Activated CD4-positive, alpha-beta T cell treated with anti-CD3 and anti-CD28 coated beads for 1 hour (primary cell): Measurements from ENCODE around the gene SUN5.

Experiments used
- DNase-seq: peaks from one replicate; pipeline ENCODE4 v3.0.0-alpha.2; 2020

SUN5 gene

DNA sequence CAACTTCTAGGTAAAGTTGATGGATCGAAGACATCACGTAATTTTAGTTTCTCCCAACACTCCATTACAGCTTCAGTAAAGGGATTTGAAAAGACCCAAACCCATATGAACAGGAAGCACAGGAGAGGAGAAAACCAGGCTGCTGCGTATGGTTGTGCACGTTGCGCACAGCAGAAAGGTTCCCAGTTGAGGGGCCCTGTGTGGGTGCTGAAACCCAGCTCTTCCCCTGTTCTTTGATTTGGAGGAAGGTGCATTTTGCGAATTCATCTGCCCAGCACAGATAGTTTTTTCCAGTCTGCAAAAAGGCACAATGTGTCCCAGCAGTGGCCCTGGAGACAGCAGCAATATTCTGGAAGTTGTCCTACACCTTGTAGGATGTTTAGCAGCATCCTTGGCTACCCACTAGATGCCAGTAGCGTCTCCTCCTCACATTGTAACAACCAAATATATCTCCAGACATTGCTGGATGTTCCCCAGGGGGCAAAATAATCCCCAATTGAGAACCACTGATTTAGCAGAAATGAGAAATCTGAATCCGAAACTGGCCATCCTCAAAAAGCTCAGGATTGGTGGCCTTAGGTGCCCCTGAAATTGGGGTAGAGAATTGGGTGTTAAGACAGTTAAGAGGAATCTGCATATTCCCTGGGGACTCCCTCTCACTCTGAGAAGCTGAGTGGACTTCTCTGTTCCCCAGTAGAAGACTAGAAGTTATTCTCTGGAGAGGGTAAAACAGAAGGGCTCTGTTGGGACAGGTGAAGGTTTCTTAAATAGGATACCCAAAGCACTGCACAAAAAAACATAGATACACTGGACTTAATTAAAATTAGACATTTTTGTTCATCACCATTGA is 12.2 kb downstream of the SUN5 start:
- DNase-seq = no peak

DNA sequence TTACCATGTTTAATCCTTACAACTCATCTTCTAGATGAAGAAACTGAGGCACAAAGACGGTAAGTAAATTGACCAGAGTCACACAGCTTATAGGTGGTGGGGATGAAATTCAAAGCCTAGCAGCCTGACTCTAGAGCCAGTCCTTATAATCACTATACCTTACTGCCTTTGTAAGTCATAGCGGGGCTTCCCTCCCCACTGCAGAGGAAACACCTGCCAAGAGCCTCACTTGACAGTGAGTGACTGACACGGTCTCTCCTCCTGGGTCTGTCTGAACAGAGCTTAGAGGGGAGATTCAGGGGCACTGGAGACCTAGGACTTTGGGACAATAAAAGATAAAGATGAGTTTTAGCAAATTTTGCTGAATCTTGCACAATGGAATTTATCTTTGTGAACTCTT is 12.8 kb downstream of the SUN5 start:
- no peak for DNase-seq

DNA sequence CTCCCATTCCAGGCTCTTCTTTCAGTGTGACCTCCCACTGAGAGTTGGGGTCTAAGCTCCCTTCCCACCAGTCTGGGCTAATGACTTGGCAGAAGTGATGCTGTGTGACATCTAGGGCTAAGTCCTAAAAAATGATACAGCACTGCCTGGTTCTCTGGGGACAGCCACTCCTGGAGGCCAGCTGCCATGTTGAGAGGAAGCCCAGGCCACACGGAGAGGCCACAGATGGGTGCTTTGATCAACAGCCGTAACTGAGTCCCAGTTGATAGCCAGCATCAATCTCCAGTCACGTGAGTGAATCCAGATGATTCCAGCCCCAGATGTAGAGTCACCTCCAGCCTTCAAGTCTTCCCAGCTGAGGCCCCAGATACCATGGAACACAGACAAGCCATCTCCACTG is 13.8 kb downstream of the SUN5 start:
- DNase-seq = no peak

DNA sequence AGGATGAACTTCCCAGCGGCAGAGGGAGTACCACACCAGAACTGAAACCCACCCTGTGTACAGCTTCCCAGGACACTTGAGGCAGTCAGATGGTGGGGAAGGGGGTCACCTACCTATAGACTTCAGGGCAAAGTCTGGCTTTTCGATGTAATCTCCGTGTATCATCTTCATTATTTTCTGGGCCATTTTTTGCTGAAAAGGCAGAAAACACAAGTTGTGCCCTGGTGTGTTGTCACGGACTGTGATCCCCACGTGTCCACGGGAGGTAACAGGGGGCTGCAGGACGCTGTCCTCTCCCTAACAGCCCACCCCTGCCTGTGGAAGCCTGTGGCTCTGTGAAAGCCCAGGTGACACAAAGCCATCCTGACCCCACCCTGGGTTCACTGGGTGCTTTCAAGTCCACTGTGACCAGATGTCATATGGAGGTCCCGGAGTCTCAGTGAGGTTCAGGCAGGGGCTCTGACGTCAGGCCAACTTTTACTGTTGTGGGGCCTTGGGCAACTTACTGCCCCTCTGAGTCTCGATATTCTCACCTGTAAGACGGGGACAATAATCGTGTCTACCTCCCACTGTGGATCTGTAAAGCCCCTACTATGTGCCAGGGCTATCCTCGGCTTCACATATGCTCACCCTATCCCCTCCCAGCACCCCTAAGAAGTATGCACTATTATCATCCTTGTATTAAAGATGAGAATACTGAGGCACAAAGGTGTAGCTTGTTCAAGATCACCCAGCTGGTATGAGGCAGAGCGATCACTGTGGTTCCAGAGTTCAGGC is 14.5 kb downstream of the SUN5 start:
- no peak for DNase-seq

DNA sequence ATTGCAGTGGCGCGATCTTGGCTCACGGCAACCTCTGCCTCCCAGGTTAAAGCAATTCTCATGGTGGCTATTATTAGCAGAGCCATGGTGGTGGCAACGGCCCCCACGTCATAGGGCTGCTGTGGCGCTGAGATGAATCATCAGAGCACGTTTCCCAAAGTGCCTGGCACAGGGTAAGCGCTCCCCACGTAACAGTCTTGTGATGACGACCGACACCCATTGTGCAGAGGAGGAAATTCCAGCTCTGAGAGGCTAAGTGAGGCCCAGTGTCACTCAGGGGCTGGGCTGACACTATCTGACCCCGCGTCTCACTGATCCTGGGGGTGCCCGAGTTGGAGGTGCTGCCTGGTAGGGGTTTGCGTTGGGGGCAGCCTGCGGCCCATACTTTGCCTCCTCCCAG is 16.2 kb downstream of the SUN5 start:
- DNase-seq = no peak

DNA sequence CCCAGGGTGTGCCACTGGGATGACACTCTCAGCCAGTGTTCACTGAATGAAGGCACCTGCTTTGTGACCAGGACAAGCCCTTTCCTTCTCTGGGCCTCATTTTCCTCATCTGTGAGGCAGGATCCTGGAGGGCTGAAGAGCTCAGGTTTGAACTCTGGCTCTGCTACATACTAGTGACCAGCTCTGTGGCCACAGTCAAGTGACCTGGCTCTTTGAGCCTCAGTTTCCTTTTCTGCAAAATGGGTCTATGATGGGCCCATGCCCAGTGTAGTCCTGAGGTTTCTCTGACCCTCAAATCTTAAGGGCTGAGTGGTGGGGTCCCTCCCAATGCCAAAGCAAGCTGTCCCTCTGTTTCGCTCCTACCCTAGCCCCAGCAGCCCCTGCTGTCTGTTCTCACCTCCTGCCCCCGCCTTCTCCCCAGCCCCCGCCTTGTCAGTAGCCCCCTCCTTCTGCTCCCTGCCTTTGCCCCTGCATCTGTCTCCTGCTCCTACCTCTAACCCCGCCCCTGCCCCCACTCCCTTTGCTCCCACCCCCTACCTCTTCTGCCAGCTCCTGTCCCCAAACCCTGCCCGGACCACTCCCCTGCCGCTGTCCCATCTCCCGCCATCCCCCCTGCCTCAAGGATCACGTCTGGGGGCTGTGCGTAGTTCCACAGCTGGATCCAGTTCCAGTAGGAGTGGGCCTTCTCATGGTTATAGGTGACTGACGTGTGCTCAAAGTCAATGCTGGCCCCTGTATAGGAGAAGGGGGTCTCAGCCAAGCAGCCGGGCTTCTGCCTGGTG is 17.0 kb downstream of the SUN5 start:
- no peak for DNase-seq

DNA sequence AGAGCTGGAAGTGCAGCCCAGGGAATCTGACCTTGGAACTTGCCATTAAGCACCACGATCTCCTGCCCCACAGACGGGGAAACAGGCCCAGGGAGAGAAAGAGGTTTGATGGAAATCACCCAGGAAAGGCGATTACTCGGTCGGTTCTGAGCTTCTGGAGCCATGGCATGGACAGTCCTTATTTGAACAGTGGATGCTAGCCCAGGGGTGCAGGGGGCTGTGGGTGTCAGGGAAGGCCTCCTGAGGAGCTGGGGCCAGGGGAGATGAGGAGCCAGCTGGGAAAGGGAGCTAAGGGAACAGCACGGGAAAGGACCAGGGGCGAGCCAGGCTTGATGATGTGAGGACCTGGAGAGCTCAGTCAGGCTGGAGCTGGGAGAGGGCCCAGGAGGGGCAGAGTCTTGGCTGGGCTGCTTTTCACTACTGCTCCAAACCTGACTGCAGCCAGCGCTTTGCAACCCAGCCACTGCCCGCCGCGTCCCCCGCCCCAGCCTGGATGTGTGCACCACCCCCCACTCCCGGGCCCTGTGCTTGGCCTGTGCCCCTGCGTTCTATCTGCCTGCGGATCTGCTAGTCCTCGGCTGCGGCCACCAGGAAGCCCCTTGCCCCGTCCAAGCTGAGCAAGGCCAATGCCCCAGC is 17.8 kb downstream of the SUN5 start:
- no peak for DNase-seq

DNA sequence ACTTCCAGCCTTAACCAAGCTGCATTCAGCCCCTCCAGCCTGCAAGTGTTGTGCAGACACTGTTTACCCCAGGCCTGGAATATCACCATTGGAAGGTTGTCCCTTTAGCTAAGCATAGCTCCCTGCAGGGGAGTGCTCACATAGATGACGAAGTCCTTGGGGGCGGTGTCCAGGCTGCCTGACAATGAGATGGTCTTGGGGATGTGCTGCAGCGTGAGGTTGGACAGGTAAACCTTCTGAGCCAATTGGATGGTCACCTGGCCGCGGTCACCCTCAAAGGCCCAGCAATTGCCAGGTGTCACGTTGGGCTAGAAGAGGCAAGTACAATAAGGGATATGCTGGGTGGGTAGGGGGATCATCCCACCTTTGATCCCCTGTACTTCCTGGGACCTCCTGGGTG is 18.6 kb downstream of the SUN5 start:
- no peak for DNase-seq

DNA sequence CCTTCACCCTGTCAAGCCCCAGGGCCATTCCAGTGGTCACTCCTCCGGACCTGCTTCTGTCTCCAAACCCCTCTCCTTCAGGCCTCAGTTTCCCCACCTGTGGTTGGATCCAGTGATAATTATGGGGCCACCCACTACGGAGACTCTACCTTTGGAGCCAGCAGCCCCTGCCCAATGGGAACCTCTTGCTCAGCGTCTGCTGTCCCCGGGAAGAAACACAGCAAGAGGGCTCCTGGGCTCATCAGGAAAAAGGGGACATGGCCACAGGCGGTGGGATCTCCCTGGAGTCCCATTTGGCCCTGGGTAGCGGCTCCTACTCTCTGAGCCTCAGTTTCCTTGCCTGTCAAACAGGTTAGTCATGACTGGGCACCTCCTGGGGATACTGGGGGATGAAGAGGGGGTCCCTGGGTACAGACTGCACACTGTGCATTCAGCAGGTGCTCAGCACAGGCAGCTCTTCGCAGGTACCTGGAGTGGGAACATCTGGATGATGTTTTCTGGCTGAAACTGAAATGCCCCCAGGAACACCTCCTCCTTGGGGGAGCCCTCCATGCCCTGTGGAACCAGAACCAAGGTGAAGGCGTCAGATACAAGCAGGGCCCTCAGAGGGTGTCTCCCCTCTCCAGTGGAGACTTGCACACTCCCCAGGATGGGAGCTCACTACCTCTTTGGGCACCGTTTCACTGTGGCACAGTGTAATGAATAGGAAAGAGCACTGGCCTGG is 19.4 kb downstream of the SUN5 start:
- DNase-seq = no peak

DNA sequence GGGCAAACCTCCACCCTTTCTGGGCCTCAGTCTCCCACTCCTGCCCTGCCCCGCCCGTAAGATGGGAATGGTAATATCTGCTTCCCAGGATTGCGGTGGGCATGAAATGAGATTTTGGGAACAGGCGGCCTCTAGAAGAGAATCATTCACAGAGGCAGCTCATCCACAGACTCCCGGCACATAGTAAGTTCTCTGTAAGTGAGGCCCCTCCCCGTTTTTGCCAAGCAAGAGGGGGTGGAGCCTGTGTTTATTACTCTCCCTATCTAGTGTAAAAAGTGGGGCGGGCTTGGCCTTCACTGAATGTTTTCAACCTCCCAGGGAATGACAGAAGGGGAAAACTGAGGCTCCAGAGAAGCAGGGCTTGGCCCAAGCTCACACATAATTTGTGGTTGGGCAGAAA is 20.0 kb downstream of the SUN5 start:
- no peak for DNase-seq

DNA sequence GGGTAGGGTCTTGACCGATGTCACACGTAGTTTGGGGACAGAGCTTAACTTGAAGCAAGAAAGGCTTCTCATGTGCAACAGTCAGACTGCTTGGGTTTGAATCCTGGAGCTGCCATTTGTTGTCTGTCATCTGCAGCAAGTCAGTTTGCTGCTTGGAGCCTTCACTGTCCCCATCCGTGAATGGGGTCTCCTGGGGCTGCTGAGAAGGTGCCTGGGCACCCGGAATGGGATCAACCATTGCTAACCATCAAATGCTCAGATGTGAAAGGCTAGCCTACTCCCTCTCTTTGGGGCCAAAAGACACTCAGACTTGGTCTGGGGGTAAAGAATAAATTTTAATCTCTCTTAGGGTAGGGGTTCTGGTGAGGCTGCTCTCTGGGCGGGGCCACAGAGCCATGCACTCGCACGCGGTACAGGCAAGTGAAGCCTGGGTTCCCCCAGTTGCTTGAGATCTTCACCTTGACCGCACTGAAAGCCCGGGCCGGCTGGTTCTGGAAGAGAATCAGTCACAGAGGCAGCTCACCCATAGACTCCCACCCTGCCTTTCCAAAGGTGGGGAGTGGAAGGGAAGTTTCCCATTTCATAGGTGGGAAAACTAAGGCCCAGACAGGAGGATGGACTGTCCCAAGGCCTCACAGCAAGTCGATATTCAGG is 20.6 kb downstream of the SUN5 start:
- DNase-seq = no peak

DNA sequence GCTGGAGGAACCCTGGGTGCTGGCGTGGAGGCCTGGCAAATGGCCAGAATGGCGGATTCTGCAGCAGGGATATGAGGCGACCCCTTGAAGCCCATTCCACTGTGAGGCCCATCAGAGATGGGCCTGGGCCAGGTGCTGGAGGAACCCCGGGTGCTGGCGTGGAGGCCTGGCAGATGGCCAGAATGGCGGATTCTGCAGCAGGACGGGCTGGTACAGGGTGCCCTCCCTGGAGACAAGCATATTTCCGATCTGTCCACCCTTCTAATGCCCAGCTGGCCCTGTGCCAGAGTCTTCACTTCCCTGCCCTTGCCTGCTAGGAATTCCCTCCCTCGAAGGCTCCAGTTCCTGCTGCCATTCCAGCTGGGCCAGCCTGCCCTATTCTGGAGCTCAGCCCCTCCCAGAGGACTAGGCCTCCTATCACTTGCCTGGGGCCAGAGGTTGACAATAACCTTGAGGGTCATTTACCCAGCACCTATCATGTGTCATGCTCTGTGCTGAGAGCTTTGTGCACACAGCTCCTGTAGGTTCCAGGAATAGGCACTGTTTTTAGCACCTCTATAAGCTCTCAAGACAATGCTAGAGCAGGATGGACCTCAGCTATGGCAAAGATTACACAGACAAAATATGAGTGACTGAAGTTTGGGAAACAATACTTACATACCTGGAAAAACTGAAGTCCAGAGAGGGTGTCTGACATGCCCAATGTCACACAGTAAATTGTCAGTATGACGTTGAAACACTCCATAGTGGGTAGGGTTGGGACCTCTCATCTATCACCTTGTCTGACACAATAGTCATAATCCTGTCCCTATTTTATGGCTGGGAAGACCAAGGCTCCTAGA is 21.4 kb downstream of the SUN5 start:
- DNase-seq = no peak

DNA sequence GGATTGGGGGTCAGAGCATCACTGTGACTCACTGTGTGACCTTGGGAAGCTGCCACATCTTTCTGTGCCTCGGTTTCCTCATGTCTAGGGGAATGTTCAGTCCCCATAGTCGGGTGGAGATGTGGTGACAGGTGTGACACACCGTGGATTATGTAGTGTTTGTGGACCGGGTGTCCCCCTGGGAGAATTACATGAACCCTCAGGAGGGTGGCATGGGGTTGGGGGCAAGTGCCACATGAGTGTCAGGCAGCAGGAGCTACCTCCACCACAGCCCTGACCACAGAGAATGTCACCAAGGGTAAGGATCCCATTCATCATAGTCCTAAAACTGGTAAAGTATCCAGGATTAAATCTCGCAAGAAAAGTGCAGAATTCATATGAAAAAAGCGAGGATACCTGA is 23.2 kb downstream of the SUN5 start:
- DNase-seq = no peak

DNA sequence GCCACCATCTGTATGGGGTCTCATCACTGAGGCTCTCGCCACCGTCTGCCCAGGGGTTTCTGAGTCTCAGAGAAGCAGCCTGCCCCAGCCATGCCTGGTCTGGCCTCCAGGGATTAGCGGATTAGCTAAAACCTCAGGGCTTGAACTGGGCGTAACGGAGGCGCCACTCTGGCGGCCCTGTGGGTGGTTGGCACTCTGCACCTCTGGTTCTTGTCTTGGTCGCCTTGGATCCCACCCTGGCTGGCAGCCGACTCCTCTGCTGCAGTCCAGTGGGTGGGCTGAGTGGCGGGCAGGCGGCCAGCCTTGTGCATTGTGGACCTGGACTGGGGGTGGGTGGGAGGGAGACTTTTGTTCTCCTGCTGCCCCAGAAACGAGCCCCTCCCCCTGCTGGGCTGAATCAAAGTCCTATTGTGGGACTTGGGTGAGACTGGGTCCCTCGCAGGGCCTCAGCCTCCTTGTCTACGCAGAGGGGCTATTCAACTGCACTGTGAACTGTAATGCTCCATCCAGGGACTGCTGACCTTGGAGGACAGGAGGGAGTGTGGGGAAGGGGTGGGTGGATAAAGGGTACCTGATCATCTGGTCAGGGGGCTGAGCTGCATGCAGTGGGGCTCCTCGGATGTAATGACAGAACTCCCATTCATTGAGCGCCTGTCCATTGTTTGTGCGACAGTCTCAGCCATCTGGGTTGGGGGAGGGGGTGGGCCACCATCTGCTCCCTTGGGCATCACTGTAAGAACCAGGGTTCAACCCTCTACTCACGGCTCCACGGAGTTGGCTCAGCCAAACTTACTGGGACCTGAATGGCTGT is 23.9 kb downstream of the SUN5 start:
- DNase-seq = no peak

DNA sequence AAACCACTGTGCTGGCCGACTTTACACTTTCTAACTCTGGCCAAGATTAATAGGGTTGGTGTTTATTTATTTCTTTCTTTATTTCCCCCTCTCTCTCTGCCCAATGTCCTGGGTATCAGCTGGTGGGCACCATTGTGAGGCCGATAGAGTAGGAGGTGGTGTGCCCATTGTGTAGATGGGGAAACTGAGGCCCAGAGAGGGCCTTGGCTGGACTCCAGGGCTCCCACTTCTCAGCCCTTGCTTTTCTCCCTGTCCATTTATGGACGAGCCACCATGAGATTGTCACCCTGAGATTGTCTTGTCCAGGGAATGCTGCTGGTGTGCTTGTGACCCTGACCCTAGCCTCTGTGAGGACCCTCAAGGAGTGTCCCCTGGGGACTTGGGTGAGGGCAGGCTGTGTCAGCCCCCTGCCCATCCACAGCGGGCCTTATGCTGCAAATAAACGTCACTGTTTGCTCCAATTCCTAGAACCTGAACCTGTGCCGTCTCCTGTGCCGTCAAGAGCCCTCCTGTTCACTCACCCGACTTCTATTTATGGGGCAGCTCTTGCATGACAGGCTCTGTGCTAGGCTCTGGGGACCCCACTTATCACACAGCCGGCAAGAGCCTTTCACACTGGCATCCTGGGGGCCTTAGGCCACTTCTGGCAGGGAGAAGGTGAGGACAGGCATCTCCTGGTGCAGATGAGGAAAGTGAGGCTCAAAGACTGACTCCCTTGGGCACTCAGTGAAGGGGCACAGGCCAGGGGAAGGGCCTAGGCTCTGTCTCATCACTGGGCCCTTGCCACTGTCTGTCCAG is 24.8 kb downstream of the SUN5 start:
- DNase-seq = no peak

DNA sequence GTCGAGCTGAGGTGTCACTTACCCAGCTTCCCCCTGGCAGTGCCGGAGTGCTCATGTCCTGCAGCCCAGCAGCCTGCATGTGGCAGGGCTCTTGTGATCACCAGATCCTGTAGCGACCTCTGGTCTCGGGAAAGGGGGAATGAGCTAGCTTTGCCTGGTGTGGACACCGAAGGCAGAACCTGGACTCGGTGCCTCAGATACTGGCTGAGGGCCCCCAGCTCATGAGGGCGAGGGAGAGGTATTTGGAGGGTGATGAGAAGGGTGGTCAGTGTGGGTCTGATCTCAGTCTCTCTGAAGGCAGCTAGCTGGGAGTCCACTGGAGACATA is 26.3 kb downstream of the SUN5 start:
- no peak for DNase-seq

DNA sequence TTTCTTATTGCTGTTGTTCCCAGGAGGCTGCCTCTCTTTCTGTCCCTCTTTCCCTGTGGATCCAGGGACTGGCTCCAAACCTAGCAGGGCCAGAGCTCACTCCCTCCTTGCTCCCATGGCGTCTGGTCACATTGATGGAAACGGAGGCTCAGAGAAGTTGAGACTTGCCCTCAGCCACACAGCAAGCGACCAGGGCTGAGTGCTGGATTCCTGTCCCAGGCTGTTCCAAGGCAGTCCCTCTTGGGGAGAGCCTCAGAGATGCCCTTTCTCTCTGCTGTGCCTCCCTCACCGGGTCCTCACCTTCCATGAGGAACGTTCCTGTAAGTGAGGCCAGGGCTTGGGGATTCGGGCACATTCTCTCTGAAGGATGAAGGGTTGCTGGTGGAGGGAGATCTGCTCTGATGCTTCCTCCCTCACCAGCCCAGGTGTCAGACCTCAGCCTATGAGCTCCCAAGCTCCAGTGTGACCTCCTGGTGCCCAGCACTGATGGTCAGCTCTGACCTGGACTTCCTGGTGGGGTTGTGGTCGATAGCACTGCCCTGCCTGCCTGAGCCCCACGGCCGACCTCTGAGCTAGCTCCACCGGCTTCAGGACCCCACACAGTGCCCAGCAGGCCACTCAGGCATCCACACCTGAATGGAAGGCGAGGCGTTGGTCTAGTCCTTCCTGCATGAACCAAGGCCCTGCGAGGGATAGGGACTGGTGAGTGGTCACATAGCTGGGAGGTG is 26.8 kb downstream of the SUN5 start:
- DNase-seq = no peak

DNA sequence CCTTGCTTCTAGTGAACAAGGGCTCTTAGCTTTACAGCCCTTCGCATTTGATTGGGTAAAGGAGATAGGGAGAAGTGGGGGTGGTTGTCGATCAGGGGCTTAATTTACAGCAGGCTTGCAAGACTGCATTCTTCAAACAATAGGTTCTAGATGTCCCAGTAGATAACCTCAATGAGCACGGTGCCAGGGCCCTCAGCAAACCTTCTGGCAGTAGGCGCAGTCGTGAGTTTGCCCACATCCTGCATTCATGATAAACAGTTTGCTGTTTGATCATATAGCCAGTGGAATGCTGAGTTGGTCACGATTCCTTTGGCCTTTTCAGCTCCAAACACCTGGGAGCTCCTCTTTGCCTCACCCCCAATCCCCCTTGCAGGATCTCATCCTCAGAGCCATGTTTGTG is 27.5 kb downstream of the SUN5 start:
- DNase-seq = no peak
